Ecto neural progenitor cell (in vitro differentiated cells): Measurements from ENCODE around the gene EFS.
A peak's percentile ranks its signal among the peaks of the same experiment; 100 is the strongest.

Experiments used
- DNase-seq: peaks from one replicate; pipeline ENCODE4 v3.0.0-alpha.2; 2018; ENCODE audit warnings: low spot score

EFS gene

GRCh38 chr14:23378612-23379220 is 13.7 kb upstream of the EFS start:
- DNase-seq: no peak

GRCh38 chr14:23377573-23378563 is 12.9 kb upstream of the EFS start:
- DNase-seq: no peak

- DNase-seq: no peak
These were observed 12.2 kb upstream of the EFS start for GRCh38 chr14:23377198-23377550.

GRCh38 chr14:23376482-23377197 is 11.7 kb upstream of the EFS start, which contains the start of gene CMTM5:
TSS of gene CMTM5 (plus strand) at chr14:23377046. CDS start at chr14:23377252, 206 bp downstream.
- peak; percentile 70 for DNase-seq

GRCh38 chr14:23375527-23376251 is 10.7 kb upstream of the EFS start:
- DNase-seq: no peak

GRCh38 chr14:23373041-23373440 is 8.1 kb upstream of the EFS start:
- DNase-seq: no peak

GRCh38 chr14:23372509-23372908 is 7.5 kb upstream of the EFS start, which contains the start of gene IL25:
TSS of gene IL25 (plus strand) at chr14:23372809.
- DNase-seq: no peak

- no peak for DNase-seq
These were observed 6.9 kb upstream of the EFS start for GRCh38 chr14:23371865-23372264.

- no peak for DNase-seq
These were observed 5.2 kb upstream of the EFS start for GRCh38 chr14:23370221-23370620.

- DNase-seq: peak; percentile 96
These were observed 1.5 kb upstream of the EFS start for GRCh38 chr14:23366426-23366921.

GRCh38 chr14:23365732-23366425 is 907 bp upstream of the EFS start:
- DNase-seq: no peak

GRCh38 chr14:23364164-23365035 is 572 bp downstream of the EFS start:
- peak; percentile 69 for DNase-seq

- no peak for DNase-seq
These were observed 2.8 kb downstream of the EFS start for GRCh38 chr14:23362200-23362599.

- no peak for DNase-seq
These were observed 3.2 kb downstream of the EFS start for GRCh38 chr14:23361763-23362162.

GRCh38 chr14:23361320-23361719 is 3.7 kb downstream of the EFS start:
- DNase-seq: no peak

- no peak for DNase-seq
These were observed 4.5 kb downstream of the EFS start for GRCh38 chr14:23360496-23360895.

- DNase-seq: no peak
These were observed 5.1 kb downstream of the EFS start for GRCh38 chr14:23359722-23360447.

- peak; percentile 40 for DNase-seq
These were observed 5.8 kb downstream of the EFS start for GRCh38 chr14:23359167-23359626.

GRCh38 chr14:23358553-23359166 is 6.3 kb downstream of the EFS start:
- peak; percentile 36 for DNase-seq
